K562 (cell line): Measurements from ENCODE around the gene CLCA2. TPM values are rescaled to one million over a fixed set of nuclear protein-coding genes. Genes with fewer than 3 reads are reported as not detected.

Source experiments
- ASH1L ChIP-seq: fragments of 450-650 bp; IDR thresholded peaks from 2 replicates; pipeline ENCODE4 v1.6.1; 2018; ENCODE audit warnings: borderline replicate concordance, mild to moderate bottlenecking, low read depth; ENCODE audit not compliant: partially characterized antibody
- ATF4 ChIP-seq: fragments of 450-650 bp; formaldehyde crosslinking; IDR thresholded peaks from 2 replicates; pipeline ENCODE4 v1.4.0; 2022; ENCODE audit warnings: mild to moderate bottlenecking, moderate library complexity
- FOXJ2 ChIP-seq: fragments of 200-800 bp; sonication (Bioruptor generic); IDR thresholded peaks from 2 replicates; pipeline ENCODE4 v1.6.1; 2016; ENCODE audit warnings: missing genetic modification characterization, missing compliant biosample characterization
- HINFP ChIP-seq: fragments of 450-650 bp; conservative IDR thresholded peaks from 2 replicates; pipeline ENCODE4 v1.6.1; 2016; ENCODE audit warnings: missing genetic modification characterization, low read depth, mild to moderate bottlenecking, control low read depth, missing compliant biosample characterization
- MAFG ChIP-seq: fragments of 450-650 bp; conservative IDR thresholded peaks from 2 replicates; pipeline ENCODE4 v1.6.1; 2016; ENCODE audit warnings: missing genetic modification characterization, missing compliant biosample characterization
- PHB2 ChIP-seq: fragments of 450-650 bp; IDR thresholded peaks from 2 replicates; pipeline ENCODE4 v1.6.1; 2017; ENCODE audit warnings: low read depth
- RNF2 ChIP-seq: sonication (generic); IDR thresholded peaks from 2 replicates; pipeline ENCODE4 v1.6.1; 2016
- SNAPC5 ChIP-seq: fragments of 250-450 bp; sonication (Bioruptor Pico); IDR thresholded peaks from 2 replicates; pipeline ENCODE4 v1.8.0; 2021; ENCODE audit warnings: moderate library complexity, mild to moderate bottlenecking, inconsistent platforms
- SRSF9 ChIP-seq: fragments of 200-400 bp; formaldehyde crosslinking; IDR thresholded peaks from 2 replicates; pipeline ENCODE4 v1.6.1; 2017; ENCODE audit warnings: low read depth, low read length, borderline replicate concordance
- TCF3 ChIP-seq: sonication (generic); formaldehyde crosslinking; IDR thresholded peaks from 2 replicates; pipeline ENCODE4 v1.4.0; 2020; ENCODE audit warnings: mild to moderate bottlenecking, missing genetic modification reagents
- TFAP4 ChIP-seq: sonication (generic); formaldehyde crosslinking; IDR thresholded peaks from 2 replicates; pipeline ENCODE4 v1.8.0; 2022; ENCODE audit warnings: missing genetic modification reagents, mild to moderate bottlenecking, moderate library complexity, borderline replicate concordance
- YY1 ChIP-seq, 3 experiments: IDR thresholded peaks; 2 replicates each; pipeline ENCODE4 v1.6.1; 2011; ENCODE audit warnings: low read length in 2 of 3, mild to moderate bottlenecking in 2 of 3, moderate library complexity in 2 of 3, borderline replicate concordance in 1 of 3, control low read depth in 1 of 3, low read depth in 1 of 3; ENCODE audit not compliant: insufficient read depth in 3 of 3, insufficient replicate concordance in 2 of 3, control insufficient read depth in 1 of 3, insufficient read length in 1 of 3; ENCODE audit errors: extremely low read depth in 1 of 3
- ZNF143 ChIP-seq: sonication (generic); formaldehyde crosslinking; IDR thresholded peaks from 2 replicates; pipeline ENCODE4 v1.9.0; 2022; ENCODE audit warnings: mild to moderate bottlenecking, missing genetic modification reagents
- ZNF280B ChIP-seq: fragments of 250-450 bp; sonication (Bioruptor Pico); IDR thresholded peaks from 2 replicates; pipeline ENCODE4 v1.5.1; 2021; ENCODE audit warnings: mild to moderate bottlenecking
- ZNF449 ChIP-seq: fragments of 250-450 bp; sonication (Bioruptor Pico); IDR thresholded peaks from 2 replicates; pipeline ENCODE4 v1.8.0; 2022; ENCODE audit warnings: moderate library complexity, mild to moderate bottlenecking, inconsistent platforms
- ZNF584 ChIP-seq: fragments of 200-800 bp; sonication (Bioruptor generic); IDR thresholded peaks from 2 replicates; pipeline ENCODE4 v1.6.1; 2016; ENCODE audit warnings: low read depth, mild to moderate bottlenecking, missing genetic modification characterization, missing compliant biosample characterization
- ZNF830 ChIP-seq: fragments of 250-450 bp; sonication (Bioruptor Pico); IDR thresholded peaks from 2 replicates; pipeline ENCODE4 v1.5.0; 2021; ENCODE audit warnings: mild to moderate bottlenecking
- polyA plus RNA-seq, 8 experiments: library from polyadenylated mRNA; depleted of rRNA in 4 of 8; stranded (reverse) in 5 of 8; unstranded in 3 of 8; fragments of >200 nt; fragmentation: Nextera tagmentation in 2 of 8; fragmentation: Illumina TruSeq in 1 of 8; extraction: Ambion mirVana in 2 of 8; extraction: Trizol in 1 of 8; gene quantifications; 2 replicates each; pipeline versions ENCODE4 v1.2.1 to v1.2.3, GENCODE V29; 2011 to 2014; ENCODE audit warnings: inconsistent platforms in 1 of 8, missing spikeins in 1 of 8
- total RNA-seq, 7 experiments: library from RNA; depleted of rRNA in 6 of 7; stranded (reverse); fragments of >200 nt in 6 of 7; fragmentation: Illumina TruSeq in 2 of 7; extraction: Trizol in 2 of 7; gene quantifications; 2 replicates each; pipeline versions ENCODE4 v1.2.1 to v1.2.3, GENCODE V29; 2011 to 2021; ENCODE audit warnings: low replicate concordance in 1 of 7

The CLCA2 gene
- total and polyA plus RNA-seq, 9 of the 15 experiments (the other 6 are each of a cell fraction or from before 2014, with no cell fraction given), result 0.03 TPM; not detected in 8

GRCh38 chr1:86435327-86435726, 11.4 kb downstream of the CLCA2 start (continued):
- TF ChIP-seq ZNF830 (CRISPR knock-in tag) (no peak), SRSF9 (no peak), SNAPC5 (no peak), HINFP (tag) (no peak), PHB2 (no peak), ZNF584 (no peak), ASH1L (no peak), ATF4 (CRISPR knock-in tag) (0 out of 2 replicates have a peak, but pooled peaks have one; percentile 12), ZNF143 (CRISPR knock-in tag) (no peak), MAFG (tag) (no peak), ZNF449 (CRISPR knock-in tag) (peak; percentile 35; the same call in 1 of the 2 replicates), TCF3 (CRISPR knock-in tag) (peak; percentile 63; the same call in 1 of the 2 replicates), FOXJ2 (peak; percentile 57; the same call in 1 of the 2 replicates), YY1 (IDR thresholded peaks at IDR 0.05; ENCODE audit: borderline replicate concordance in 1 of 3, control insufficient read depth in 1 of 3, extremely low read depth in 1 of 3, insufficient read depth in 3 of 3, insufficient read length in 1 of 3, insufficient replicate concordance in 2 of 3, low read depth in 1 of 3, low read length in 2 of 3) (no peak), RNF2 (no peak), TFAP4 (CRISPR knock-in tag) (no peak), ZNF280B (CRISPR knock-in tag) (no peak)
- TF ChIP-seq, all 486 proteins: peak for 36
